GM23338 (cell line): ENCODE results near the gene CPE. TPM values are rescaled to one million over a fixed set of nuclear protein-coding genes. Genes with fewer than 3 reads are reported as not detected.

Source experiments
- ATAC-seq: fragments of 200-7000 bp; cut with Tn5 transposase; 3 replicates; pipeline ENCODE4 v1.9.1; 2020
- DNase-seq: peaks from one replicate; pipeline ENCODE4 v3.0.0-alpha.2; 2015; ENCODE audit warnings: low spot score
- H2AFZ ChIP-seq: fragments of 200-600 bp; sonication (generic); 2 replicates; pipeline ENCODE4 v1.8.0; 2016; ENCODE audit warnings: antibody characterized with exemption, mild to moderate bottlenecking, moderate library complexity
- H3F3A ChIP-seq: fragments of 200-600 bp; sonication (generic); replicated peaks from 2 replicates; pipeline ENCODE4 v1.8.0; 2017; ENCODE audit warnings: antibody characterized with exemption, mixed run types, low read depth
- H3K27ac ChIP-seq: fragments of 200-600 bp; sonication (generic); 2 replicates; pipeline ENCODE4 v1.6.1; 2016; ENCODE audit warnings: low read depth
- H3K27me3 ChIP-seq: fragments of 200-600 bp; sonication (generic); 2 replicates; pipeline ENCODE4 v1.8.0; 2016; ENCODE audit warnings: mild to moderate bottlenecking, mixed run types, moderate library complexity; ENCODE audit not compliant: insufficient read depth
- H3K36me3 ChIP-seq: fragments of 200-600 bp; sonication (generic); 2 replicates; pipeline ENCODE4 v1.8.0; 2016; ENCODE audit warnings: mild to moderate bottlenecking; ENCODE audit not compliant: insufficient read depth
- H3K4me1 ChIP-seq: fragments of 200-600 bp; sonication (generic); 2 replicates; pipeline ENCODE4 v1.8.0; 2016; ENCODE audit warnings: mild to moderate bottlenecking, moderate library complexity; ENCODE audit not compliant: insufficient read depth
- H3K4me2 ChIP-seq: fragments of 200-600 bp; sonication (generic); 2 replicates; pipeline ENCODE4 v1.7.1; 2017; ENCODE audit warnings: mixed run types
- H3K4me3 ChIP-seq: fragments of 200-600 bp; sonication (generic); 2 replicates; pipeline ENCODE4 v1.6.1; 2016; ENCODE audit warnings: mixed run types
- H3K79me2 ChIP-seq: fragments of 200-600 bp; sonication (generic); replicated peaks from 2 replicates; pipeline ENCODE4 v1.8.0; 2017; ENCODE audit warnings: mild to moderate bottlenecking; ENCODE audit not compliant: insufficient read depth
- H3K9me2 ChIP-seq: fragments of 200-600 bp; sonication (generic); 2 replicates; pipeline ENCODE4 v1.8.0; 2017; ENCODE audit not compliant: insufficient read depth
- H4K20me1 ChIP-seq: fragments of 200-600 bp; sonication (generic); replicated peaks from 2 replicates; pipeline ENCODE4 v1.8.0; 2017; ENCODE audit warnings: mild to moderate bottlenecking; ENCODE audit not compliant: insufficient read depth
- H3K27ac Mint-ChIP-seq: 2 replicates; pipeline ENCODE4 v1.8.0; 2020; ENCODE audit warnings: inconsistent platforms, mild to moderate bottlenecking, moderate library complexity, mixed read lengths
- H3K27me3 Mint-ChIP-seq: 3 replicates; pipeline ENCODE4 v1.8.0; 2022; ENCODE audit warnings: low read depth, mild to moderate bottlenecking, moderate library complexity, mixed read lengths, inconsistent platforms; ENCODE audit not compliant: insufficient read depth, poor library complexity
- H3K36me3 Mint-ChIP-seq: 3 replicates; pipeline ENCODE4 v1.8.0; 2021; ENCODE audit warnings: low read depth, mild to moderate bottlenecking, inconsistent platforms, moderate library complexity, mixed read lengths
- H3K4me1 Mint-ChIP-seq: 3 replicates; pipeline ENCODE4 v1.8.0; 2020; ENCODE audit warnings: mild to moderate bottlenecking, inconsistent platforms, mixed read lengths
- H3K4me3 Mint-ChIP-seq: 3 replicates; pipeline ENCODE4 v1.8.0; 2021; ENCODE audit warnings: moderate library complexity, mild to moderate bottlenecking, inconsistent platforms, mixed read lengths
- H3K9me3 Mint-ChIP-seq: 3 replicates; pipeline ENCODE4 v1.8.0; 2020; ENCODE audit warnings: moderate library complexity, mild to moderate bottlenecking, inconsistent platforms, mixed read lengths
- ETS1 ChIP-seq: IDR thresholded peaks from 2 replicates; pipeline ENCODE4 v1.6.1; 2016; ENCODE audit warnings: antibody characterized with exemption
- EZH2phosphoT487 ChIP-seq: fragments of 200-600 bp; sonication (generic); IDR thresholded peaks from one replicate; pipeline ENCODE4 v1.8.1; 2018; ENCODE audit warnings: antibody characterized with exemption; ENCODE audit not compliant: unreplicated experiment
- JUNB ChIP-seq: IDR thresholded peaks from one replicate; pipeline ENCODE4 v1.6.1; 2016; ENCODE audit warnings: antibody characterized with exemption; ENCODE audit not compliant: unreplicated experiment
- NANOG ChIP-seq: IDR thresholded peaks from 2 replicates; pipeline ENCODE4 v1.6.1; 2016; ENCODE audit warnings: antibody characterized with exemption, borderline replicate concordance
- ZNF114 ChIP-seq: fragments of 250-450 bp; sonication (Bioruptor Pico); IDR thresholded peaks from 2 replicates; pipeline ENCODE4 v1.5.0; 2020; ENCODE audit warnings: mild to moderate bottlenecking, moderate library complexity
- ZNF331 ChIP-seq: fragments of 250-450 bp; sonication (Bioruptor Pico); IDR thresholded peaks from 2 replicates; pipeline ENCODE4 v1.5.0; 2020; ENCODE audit warnings: low read depth, mild to moderate bottlenecking, moderate library complexity
- ZNF462 ChIP-seq: fragments of 250-450 bp; sonication (Bioruptor Pico); IDR thresholded peaks from 2 replicates; pipeline ENCODE4 v1.5.0; 2020; ENCODE audit warnings: mild to moderate bottlenecking, moderate library complexity
- polyA plus RNA-seq: library from polyadenylated mRNA; unstranded; fragments of >200 nt; fragmentation: Nextera tagmentation; extraction: Ambion mirVana; gene quantifications from 2 replicates; pipeline ENCODE4 v1.2.1, GENCODE V29; 2016
- total RNA-seq: library from RNA; depleted of rRNA; stranded (reverse); fragments of >200 nt; shearing (Covaris generic); gene quantifications from 2 replicates; pipeline ENCODE4 v1.2.3, GENCODE V29; 2014

The CPE gene
- total and polyA plus RNA-seq, 2 experiments from 2014 or later: 10.3 to 16.5 TPM

GRCh38 chr4:165380805-165381204, 2.0 kb downstream of the CPE start (continued):
- TF ChIP-seq ETS1: no peak
- no peak for TF ChIP-seq ZNF462 (CRISPR knock-in tag)
- no peak for TF ChIP-seq ZNF331 (CRISPR knock-in tag)
- TF ChIP-seq JUNB: no peak
- TF ChIP-seq NANOG: no peak

DNA sequence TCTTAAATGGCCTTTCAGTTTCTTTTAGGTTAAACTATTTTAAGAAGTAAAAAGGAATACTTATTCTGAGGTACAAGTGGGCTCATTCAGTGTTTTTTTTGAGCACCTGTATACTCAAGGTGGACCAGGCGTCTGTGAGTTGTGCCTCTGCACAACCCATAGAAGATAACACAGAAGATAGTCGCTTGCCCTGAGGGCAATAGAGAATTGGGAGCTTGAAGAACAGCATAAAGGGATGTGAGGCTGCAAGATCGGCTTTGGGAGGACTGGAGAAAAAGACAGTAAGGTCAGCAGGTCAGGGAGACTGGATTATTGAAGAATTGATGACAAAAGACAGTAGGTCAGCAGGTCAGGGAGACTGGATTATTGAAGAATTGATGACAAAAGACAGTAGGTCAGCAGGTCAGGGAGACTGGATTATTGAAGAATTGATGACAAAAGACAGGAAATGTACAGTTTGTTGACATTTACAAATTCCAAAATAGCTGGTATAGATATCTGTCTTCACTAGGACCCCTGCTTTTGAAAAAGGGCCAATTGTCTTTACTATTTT, 3.1 kb downstream of the CPE start:
- DNase-seq (no peak), ATAC-seq (no peak)
- Histone ChIP-seq H3K79me2 (no peaks in the 10 kb centered on the region), H3K27me3 (peaks cover 36% of the 10 kb centered on the region), H3K4me2 (no peak overlapping the region), H4K20me1 (no peaks in the 10 kb centered on the region), H3K4me1 (peaks cover 19% of the 10 kb centered on the region), H3K9me2 (no peaks in the 10 kb centered on the region), H3K4me3 (no peak overlapping the region), H3K27ac (no peak overlapping the region), H3F3A (no peaks in the 10 kb centered on the region), H2AFZ (no peak overlapping the region), H3K36me3 (no peaks in the 10 kb centered on the region)
- H3K36me3 Mint-ChIP-seq: no peaks in the 10 kb centered on the region
- H3K4me3 Mint-ChIP-seq: no peak overlapping the region
- no peaks in the 10 kb centered on the region for H3K9me3 Mint-ChIP-seq
- H3K27me3 Mint-ChIP-seq: peaks cover 16% of the 10 kb centered on the region
- peaks cover 34% of the 10 kb centered on the region for H3K4me1 Mint-ChIP-seq
- no peak overlapping the region for H3K27ac Mint-ChIP-seq
- TF ChIP-seq ZNF114 (CRISPR knock-in tag) (no peak), ZNF462 (CRISPR knock-in tag) (no peak), EZH2phosphoT487 (no peak)
